Measurements from ENCODE around the gene SLC6A8. TPM values are rescaled to one million over a fixed set of nuclear protein-coding genes. Genes with fewer than 3 reads are reported as not detected.
"Not testable (repeated sequence)": the region's sequence is repeated elsewhere in the genome, so short reads cannot be mapped to it uniquely, and the experiment has no call there.

Gene SLC6A8
- total RNA-seq, 4 donors from 2014 or later, result 13.5 to 32.4 (median 26.3) TPM

DNA sequence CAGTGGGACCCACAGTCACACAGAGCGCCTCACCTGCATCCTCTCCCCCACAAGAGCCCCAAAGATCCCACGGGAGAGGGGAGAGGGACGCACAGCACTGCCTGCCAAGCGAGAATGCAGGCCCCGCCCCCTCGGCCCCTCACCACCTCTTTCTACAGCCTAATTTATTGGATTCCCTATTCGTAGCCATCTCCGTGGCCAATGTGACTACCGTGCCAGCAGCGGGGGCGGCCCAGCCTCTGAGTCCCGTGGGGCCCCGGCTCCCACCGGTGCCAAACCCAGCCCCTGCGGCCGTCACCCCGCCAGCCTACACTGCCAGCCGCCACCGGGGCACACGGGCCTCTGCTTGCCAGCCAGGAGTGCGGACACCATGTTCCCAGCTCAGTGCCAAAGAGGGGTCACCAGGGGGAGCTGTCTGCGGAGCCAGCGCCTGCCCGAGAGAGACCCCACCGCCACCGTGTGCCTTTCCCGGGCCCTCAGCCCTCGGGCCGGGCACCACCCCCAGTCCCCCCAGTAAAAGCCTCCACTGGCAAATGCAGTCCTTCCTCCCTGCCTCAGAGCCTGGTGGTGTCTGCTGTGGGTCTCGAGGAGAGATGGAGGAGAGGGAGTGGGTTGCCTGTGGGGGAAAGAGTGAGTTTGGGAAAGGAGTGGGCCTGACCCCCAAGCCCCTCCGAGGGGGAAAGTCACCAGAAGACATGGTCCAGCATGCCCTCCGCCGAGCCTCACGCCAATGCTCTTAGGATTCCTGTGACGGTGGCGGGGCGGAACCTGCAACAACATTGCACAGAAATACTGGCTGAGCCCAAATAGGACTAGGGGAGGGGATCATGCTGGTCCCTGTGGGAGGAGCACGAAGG, 56.7 kb downstream of the SLC6A8 start:
- TF ChIP-seq, protein P1, sequence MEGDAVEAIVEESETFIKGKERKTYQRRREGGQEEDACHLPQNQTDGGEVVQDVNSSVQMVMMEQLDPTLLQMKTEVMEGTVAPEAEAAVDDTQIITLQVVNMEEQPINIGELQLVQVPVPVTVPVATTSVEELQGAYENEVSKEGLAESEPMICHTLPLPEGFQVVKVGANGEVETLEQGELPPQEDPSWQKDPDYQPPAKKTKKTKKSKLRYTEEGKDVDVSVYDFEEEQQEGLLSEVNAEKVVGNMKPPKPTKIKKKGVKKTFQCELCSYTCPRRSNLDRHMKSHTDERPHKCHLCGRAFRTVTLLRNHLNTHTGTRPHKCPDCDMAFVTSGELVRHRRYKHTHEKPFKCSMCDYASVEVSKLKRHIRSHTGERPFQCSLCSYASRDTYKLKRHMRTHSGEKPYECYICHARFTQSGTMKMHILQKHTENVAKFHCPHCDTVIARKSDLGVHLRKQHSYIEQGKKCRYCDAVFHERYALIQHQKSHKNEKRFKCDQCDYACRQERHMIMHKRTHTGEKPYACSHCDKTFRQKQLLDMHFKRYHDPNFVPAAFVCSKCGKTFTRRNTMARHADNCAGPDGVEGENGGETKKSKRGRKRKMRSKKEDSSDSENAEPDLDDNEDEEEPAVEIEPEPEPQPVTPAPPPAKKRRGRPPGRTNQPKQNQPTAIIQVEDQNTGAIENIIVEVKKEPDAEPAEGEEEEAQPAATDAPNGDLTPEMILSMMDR (IDR thresholded peaks at IDR 0.05), result no peak
- ATAC-seq (ENCODE audit: low FRiP score) (no peak), DNase-seq (ENCODE audit: low spot score) (no peak)

DNA sequence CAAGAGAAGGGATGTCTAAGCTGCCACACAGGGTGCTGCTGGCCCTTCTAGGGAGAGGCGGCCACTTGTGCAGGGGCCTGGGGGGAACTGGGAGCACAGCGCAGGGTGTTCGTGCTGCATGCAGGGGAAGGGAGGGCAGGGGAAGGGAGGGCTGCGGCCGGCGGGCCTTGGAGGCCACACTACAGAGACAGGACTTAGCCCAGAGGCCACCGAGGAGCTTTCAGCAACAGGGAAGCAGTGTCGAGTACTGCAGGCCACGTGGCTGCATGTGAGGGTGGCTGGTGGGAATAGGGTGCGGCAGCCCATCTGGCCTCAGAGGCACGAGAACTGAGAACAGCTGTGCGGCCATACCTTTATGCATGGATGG, 57.3 kb downstream of the SLC6A8 start:
- DNase-seq (ENCODE audit: low spot score); ATAC-seq (ENCODE audit: low FRiP score): not testable (repeated sequence)

Small RNAs within 50 kb of the gene (small RNA-seq; reads per million reads assigned to genes)
- not detected for gene RN7SL687P

Other genes with a start within 250 kb of the SLC6A8 start
- 1 to 10 TPM in 3 of 4 donors, under 1 TPM in 1; 0.69 to 4.2 (median 1.2) TPM for gene TREX2, start 241.9 kb upstream of the SLC6A8 start, total RNA-seq
- gene HAUS7, start 217.3 kb upstream of the SLC6A8 start, total RNA-seq, result 10 to 100 TPM; 14.9 to 35.0 (median 23.9) TPM
- 10 to 100 TPM; 14.9 to 40.2 (median 18.6) TPM for gene BGN, start 192.9 kb upstream of the SLC6A8 start, total RNA-seq
- gene ATP2B3, start 170.3 kb upstream of the SLC6A8 start, total RNA-seq, result not detected
- 10 to 100 TPM; 26.0 to 42.6 (median 31.0) TPM for gene CCNQ, start 88.8 kb upstream of the SLC6A8 start, total RNA-seq
- gene DUSP9, start 40.7 kb upstream of the SLC6A8 start, total RNA-seq, result 1 to 10 TPM in 1 of 4 donors, under 1 TPM in 1, not detected in 2; 0.48 to 2.3 TPM
- gene PNCK, start 14.1 kb upstream of the SLC6A8 start, total RNA-seq, result under 1 TPM in 2 of 4 donors, not detected in 2; 0.46 to 0.60 TPM
- gene BCAP31, start 36.5 kb downstream of the SLC6A8 start, total RNA-seq, result 100 to 1,000 TPM; 119 to 421 (median 240) TPM
- 10 to 100 TPM; 17.5 to 38.9 (median 23.4) TPM for gene ABCD1, start 36.9 kb downstream of the SLC6A8 start, total RNA-seq
- gene PLXNB3, start 76.3 kb downstream of the SLC6A8 start, total RNA-seq, result 10 to 100 TPM in 2 of 4 donors, 1 to 10 TPM in 2; 3.2 to 13.2 (median 10.2) TPM
- gene SRPK3, start 93.1 kb downstream of the SLC6A8 start, total RNA-seq, result under 1 TPM in 3 of 4 donors, not detected in 1; 0.12 to 0.47 (median 0.19) TPM
- gene IDH3G, start 106.4 kb downstream of the SLC6A8 start, total RNA-seq, result 100 to 1,000 TPM in 1 of 4 donors, 10 to 100 TPM in 3; 71.9 to 119 (median 89.7) TPM
- 100 to 1,000 TPM; 126 to 249 (median 179) TPM for gene SSR4, start 106.7 kb downstream of the SLC6A8 start, total RNA-seq
- gene PDZD4, start 142.6 kb downstream of the SLC6A8 start, total RNA-seq, result 1 to 10 TPM; 1.9 to 2.6 (median 2.2) TPM
- gene L1CAM, start 198.2 kb downstream of the SLC6A8 start, total RNA-seq, result 1 to 10 TPM in 3 of 4 donors, under 1 TPM in 1; 0.37 to 2.8 (median 1.6) TPM
- 10 to 100 TPM in 1 of 4 donors, 1 to 10 TPM in 2, under 1 TPM in 1; 0.74 to 22.7 (median 3.6) TPM for gene AVPR2, start 216.7 kb downstream of the SLC6A8 start, total RNA-seq
- gene ARHGAP4, start 238.3 kb downstream of the SLC6A8 start, total RNA-seq, result 10 to 100 TPM; 16.6 to 72.2 (median 36.4) TPM
- gene NAA10, start 247.1 kb downstream of the SLC6A8 start, total RNA-seq, result 100 to 1,000 TPM in 1 of 4 donors, 10 to 100 TPM in 3; 85.7 to 101 (median 90.7) TPM